ENCODE data around the gene ORC2.
A peak's percentile ranks its signal among the peaks of the same experiment; 100 is the strongest.
"Not testable (repeated sequence)": the region's sequence is repeated elsewhere in the genome, so short reads cannot be mapped to it uniquely, and the experiment has no call there.

The ORC2 gene

DNA sequence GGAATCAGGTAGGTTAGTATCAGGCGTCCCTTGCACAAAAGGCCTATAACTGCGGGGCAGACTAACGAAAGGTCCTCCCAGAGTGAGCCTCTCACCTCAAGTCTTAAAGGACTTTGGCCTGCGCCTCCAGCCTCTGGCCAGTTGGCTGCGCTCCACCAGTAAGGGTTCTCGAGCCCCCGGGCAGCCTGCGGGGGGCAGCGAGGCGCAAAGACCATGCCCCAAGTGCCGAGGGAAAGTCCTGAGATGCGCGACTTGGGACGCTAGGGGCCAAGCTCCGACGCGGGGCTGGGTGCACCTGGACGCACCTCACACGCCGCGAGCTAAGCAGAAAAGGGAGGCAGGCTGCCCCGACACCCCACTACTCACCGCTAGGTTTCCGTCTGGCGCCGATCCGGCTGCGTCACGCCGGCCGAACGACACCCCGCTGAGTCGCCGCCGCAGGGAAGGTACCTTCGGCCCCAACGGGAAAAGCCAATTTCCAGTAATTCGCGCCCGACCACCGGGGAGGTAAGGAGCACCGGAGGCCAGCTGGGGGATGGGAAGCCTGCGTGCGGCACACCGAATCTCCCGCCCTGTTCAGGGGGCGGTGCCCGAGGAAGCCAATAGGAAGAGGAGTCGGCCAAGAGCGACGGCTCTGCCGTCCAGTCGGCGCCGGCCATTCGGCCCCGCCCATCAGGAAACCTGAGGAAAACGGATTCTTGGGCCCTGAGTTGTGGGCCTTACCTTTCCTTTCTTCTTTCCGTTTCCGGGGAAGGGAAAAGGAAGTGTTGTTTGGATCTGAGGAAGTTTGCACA, at the start of gene ORC2:
Gene ORC2, minus strand, starts transcription at position 537 of the 794 bp plus-strand sequence. CDS start 5,537 bp downstream, outside the sequence.
- DNase-seq (ENCODE audit: low spot score): peak; percentile 94

GRCh38 chr2:201008296-201008829, 44.9 kb upstream of the ORC2 start:
- no peak for DNase-seq (ENCODE audit: low spot score)

- no peak for DNase-seq (ENCODE audit: low spot score)
Observed at GRCh38 chr2:201007584-201007998, 44.1 kb upstream of the ORC2 start.

- DNase-seq (ENCODE audit: low spot score): no peak
Observed at GRCh38 chr2:201006704-201007103, 43.2 kb upstream of the ORC2 start.

GRCh38 chr2:201004370-201004769, 40.9 kb upstream of the ORC2 start:
- no peak for DNase-seq (ENCODE audit: low spot score)

GRCh38 chr2:200993097-200993496, 29.6 kb upstream of the ORC2 start:
- no peak for DNase-seq (ENCODE audit: low spot score)

DNA sequence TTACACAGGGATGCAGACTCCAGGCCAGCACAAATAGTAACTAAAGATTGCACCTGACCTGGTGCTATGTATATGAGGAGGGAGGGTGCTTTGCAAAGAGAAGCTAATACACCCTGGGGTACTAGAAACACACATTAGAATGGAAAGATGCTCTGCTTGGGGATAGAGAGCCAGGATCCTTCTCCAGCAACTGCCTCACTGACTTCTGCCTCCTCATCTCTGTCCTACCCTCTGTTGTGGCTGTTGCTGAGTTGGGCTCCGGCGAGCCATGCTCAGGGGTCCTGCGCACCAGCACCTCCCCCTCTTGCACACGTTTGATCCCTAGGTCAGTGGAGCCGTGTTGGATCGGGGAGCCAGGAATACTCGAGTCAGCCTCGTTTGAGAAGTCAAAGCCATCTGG, 23.7 kb upstream of the ORC2 start:
- DNase-seq (ENCODE audit: low spot score): no peak

GRCh38 chr2:200985799-200986198, 22.3 kb upstream of the ORC2 start:
- no peak for DNase-seq (ENCODE audit: low spot score)

DNA sequence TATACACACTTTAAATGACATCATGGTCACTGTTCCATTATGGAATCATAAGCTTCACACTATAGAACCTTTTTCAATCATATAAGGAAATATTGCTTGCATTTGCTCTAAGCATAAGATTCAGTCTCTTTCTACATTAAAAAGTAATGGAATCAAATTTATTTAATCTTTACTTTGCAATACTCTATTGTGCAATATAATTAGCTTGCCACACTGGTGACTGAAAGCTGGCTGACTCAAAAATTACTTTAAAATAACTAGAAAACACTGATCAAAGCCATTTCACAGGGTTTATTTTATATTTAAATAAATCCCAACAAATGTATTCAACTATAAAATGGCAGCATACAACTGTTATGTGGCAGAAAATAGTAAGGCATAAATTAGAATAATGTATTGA, 13.2 kb upstream of the ORC2 start:
- no peak for DNase-seq (ENCODE audit: low spot score)

DNA sequence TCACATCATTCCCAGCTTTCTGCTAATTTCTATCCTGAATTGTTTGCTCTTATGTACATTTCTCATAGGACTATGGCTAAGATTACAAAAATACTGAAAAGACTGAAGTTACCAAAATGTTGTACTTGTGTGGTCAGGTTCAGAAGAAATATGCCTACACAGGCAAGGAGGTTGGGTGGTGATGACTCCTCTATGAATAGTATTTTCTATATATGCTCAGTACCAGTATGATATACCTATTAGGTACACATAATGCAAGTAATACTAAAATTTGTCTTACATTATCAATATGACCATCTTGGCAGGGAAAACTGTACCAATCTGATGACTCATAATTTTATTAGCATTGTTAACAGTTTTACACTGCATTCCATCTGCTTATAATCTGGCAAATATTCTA, 12.2 kb upstream of the ORC2 start:
- DNase-seq (ENCODE audit: low spot score): no peak

DNA sequence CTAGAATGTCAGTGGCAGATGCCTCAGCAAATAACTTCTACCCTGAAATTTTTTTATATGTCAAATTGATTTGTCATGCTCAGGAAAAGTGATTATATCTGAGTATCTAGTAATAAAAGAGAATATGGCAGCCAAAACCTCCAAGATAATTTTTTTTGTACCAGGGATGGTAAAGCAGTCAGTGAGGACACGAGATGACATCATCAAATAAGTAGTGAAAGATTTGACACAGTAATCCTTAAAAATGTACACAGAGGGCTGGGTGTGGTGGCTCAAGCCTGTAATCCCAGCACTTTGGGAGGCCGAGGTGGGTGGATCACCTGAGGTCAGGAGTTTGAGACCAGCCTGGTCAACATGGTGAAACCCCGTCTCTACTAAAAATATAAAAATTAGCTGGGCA, 6.6 kb upstream of the ORC2 start:
- not testable (repeated sequence) for DNase-seq (ENCODE audit: low spot score)

DNA sequence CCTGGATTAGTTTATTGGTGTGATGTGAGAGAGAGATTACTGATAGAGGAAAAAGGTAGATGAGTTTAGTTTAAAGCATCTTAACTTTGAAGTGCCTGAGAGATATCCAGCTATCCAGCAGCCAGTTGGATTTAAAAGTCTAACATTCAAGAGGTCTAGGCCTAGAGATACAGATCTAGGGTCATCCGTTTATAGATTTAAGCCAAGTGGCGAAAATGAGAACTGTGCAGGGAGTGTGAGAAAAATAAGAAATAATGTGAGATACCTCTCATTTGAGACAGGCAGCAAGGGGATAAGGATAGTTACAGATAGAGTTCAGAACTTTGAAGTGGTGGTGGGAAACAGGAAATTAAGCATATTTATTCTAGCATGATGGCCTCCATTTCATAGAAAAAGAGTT, 5.3 kb upstream of the ORC2 start:
- no peak for DNase-seq (ENCODE audit: low spot score)

DNA sequence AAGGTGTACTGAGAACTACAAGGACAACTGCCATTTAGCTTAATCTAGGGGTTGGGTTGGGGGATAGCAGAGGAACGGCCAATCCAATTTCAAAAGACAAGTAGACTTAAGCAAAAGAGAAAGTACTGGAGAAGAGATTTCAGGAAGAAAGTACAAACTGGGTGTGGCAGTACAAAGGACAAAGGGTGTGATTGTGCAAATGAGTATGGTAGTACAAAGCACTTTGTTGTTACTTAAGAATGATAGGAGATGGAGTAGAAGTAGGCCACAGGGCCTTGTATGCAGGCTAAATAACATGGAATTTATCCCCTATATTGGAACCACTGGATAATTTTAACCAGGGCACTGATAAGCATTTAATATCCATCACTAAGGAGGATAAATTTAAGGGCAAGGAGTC, 4.7 kb upstream of the ORC2 start:
- peak; percentile 73 for DNase-seq (ENCODE audit: low spot score)

DNA sequence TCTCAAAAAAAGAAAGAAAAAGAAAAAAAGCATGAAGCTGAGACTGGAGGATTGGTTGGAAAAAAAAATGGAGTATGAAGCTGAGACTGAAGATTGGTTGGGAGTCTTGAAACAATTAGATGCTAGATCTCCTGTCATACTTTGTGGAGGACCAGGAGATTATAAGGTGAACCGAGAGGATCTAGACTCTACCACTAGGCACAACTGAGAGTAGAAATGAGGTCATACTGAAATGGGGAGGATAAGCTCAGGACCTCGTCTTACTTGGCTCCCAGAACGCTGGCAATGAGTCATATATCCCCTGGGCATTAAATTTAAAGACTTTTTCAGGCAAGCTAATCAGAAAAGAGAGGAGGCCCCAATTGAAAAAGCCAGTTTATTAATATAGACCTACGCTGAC, 3.3 kb upstream of the ORC2 start:
- DNase-seq (ENCODE audit: low spot score): peak; percentile 59

DNA sequence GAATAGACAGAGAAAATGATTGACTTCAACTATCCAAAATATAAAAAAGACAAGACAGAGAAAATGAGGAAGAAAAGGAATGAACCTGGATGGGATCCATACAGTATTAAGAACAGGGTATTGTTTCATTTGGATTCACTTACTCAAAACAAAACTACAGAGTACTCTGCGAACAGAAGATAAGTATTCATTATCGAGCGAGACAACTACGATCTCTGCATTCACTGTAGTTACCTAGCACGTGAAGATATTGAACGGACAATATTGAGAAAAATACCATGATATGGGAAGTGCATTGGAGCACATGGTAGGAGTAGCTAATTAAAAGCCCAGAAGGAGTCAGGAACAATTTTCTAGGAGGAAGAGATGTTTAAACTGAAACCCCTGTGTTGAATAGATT, 1.0 kb upstream of the ORC2 start:
- no peak for DNase-seq (ENCODE audit: low spot score)

- DNase-seq (ENCODE audit: low spot score): not testable (repeated sequence)
Observed at GRCh38 chr2:200963918-200964252, 425 bp upstream of the ORC2 start.

DNA sequence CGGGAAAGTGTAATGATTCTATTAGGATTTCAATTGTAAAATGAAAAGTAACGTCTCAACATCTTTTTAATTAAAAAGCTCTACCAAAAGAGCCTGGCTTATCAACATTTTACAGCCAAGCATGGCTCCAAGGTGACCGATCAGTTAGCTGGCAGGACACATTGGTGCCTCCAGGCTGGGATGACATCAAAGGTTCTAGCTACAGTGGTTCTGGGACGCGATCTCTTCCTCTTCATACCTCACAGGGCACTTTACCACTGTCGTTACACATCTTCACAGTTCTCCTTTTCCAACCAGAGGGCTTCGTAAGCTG, 693 bp downstream of the ORC2 start:
- DNase-seq (ENCODE audit: low spot score): no peak

DNA sequence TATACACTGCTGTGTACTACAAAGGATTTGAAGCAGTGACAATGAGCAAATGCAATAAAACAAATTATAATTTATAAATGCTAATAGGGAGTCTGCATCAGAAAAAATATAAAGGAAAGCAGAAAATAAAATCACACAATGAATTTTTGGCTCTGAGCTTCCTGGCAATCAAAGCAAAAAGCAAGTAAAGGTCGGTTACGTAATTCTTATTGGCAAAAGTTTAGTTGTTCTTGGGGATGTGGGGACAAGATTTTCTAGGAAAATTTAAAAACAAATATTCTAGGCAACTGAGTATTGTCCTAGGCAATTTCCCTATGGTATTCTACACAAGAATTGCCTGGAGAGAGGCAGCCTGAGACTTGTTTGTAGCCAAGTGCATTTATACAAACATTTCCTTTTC, 1.8 kb downstream of the ORC2 start:
- no peak for DNase-seq (ENCODE audit: low spot score)

DNA sequence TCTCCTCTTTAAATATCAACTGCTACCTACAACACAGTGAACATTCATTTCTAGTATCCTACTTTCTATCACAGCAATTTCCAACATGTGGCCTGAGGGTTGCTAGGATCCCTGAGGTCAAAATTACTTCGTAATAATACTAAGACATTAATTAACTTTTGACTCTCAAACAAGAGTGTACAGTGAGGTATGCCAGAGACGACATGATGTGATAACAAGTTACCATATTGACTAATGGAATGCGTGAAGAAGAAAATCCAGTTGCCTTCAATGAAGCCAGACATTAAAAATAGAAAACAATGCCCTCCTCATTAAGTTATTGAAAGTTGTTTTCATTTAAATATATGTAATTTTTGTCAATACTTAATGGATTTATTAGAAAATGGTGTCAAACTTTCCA, 13.1 kb downstream of the ORC2 start:
- no peak for DNase-seq (ENCODE audit: low spot score)

GRCh38 chr2:200945395-200945729, 18.1 kb downstream of the ORC2 start:
- no peak for DNase-seq (ENCODE audit: low spot score)

DNA sequence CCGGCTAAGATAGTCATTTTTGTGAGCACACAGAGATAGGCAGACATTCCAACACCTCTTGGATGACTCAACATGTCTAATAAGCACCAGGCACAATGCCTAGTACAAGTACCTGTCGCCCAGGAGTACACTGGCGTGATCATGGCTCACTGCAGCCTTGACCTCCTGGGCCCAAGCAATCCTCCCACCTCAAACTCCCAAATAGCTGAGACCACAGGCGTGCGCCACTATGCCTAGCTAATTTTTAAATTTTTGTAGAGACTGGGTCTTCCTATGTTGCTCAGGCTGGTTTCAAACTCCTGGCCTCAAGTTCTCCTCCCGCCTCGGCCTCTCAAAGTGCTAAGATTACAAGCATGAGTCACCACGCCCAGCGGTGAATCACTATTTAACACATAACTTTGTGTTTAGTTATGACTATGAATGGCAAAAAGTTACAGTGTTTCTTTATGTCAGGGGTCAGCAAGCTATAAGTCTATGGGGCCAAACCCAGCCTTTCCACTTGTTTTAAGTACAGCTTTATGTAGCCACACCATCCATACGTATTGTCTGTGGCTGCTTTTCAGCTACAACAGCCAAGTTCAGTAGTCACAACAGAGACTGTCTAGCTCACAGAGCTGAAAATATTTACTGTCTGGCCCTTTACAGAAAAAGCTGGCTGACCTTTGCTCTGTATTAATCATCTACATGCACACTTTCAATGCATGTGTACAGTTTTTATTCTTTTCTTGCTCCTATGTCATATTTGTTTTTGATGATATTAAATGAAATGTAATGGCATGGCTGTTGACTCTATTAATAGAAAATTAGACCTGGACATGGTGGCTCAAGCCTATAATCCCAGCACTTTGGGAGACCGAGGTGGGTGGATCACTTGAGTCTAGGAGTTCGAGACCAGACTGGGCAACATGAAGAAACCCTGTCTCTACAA, 18.7 kb downstream of the ORC2 start:
- DNase-seq (ENCODE audit: low spot score): peak; percentile 88

- no peak for DNase-seq (ENCODE audit: low spot score)
Observed at GRCh38 chr2:200943527-200944105, 19.8 kb downstream of the ORC2 start.

DNA sequence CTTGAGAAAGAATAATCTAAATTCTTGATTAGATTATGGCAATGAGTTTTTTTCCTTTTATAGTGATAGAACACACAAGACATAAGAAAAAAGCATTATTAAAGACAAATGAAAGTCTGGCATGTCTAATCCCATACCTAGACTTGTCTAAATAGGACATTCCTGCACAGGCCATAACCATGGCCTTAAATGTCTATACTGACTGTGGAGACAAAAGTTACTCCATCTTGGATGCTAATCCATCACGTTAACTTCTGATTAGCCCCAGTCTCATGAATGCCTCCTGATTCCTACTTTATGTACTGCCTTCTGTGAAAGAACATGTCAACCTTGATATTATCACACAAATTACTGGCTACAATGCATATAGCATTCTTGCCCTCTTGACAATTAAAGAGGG, 23.6 kb downstream of the ORC2 start:
- DNase-seq (ENCODE audit: low spot score): no peak

Measured in LoVo (cell line).